Tibial nerve (tissue), 4 donors: ENCODE measurements around the gene CREBRF.

Experiments
- EP300 ChIP-seq, 2 donors: sonication (generic); formaldehyde crosslinking; IDR thresholded peaks; one replicate each; pipeline ENCODE4 v1.6.1; 2017; ENCODE audit warnings: antibody characterized with exemption in 2 of 2, mild to moderate bottlenecking in 1 of 2
- POLR2A ChIP-seq, 2 donors: fragments of 450-650 bp; IDR thresholded peaks; one replicate each; pipeline ENCODE4 v1.6.1; 2017; ENCODE audit warnings: antibody characterized with exemption in 2 of 2, mild to moderate bottlenecking in 2 of 2, moderate library complexity in 2 of 2
- TF ChIP-seq, protein P1 (sequence below), 5 experiments: fragments of 200-600 bp in 3 of 5; fragments of 450-650 bp in 2 of 5; sonication (generic) in 3 of 5; IDR thresholded peaks; one replicate each; pipeline ENCODE4 v1.5.1; 2016 to 2019; ENCODE audit warnings: antibody characterized with exemption in 5 of 5, mild to moderate bottlenecking in 3 of 5, moderate library complexity in 2 of 5

DNA sequence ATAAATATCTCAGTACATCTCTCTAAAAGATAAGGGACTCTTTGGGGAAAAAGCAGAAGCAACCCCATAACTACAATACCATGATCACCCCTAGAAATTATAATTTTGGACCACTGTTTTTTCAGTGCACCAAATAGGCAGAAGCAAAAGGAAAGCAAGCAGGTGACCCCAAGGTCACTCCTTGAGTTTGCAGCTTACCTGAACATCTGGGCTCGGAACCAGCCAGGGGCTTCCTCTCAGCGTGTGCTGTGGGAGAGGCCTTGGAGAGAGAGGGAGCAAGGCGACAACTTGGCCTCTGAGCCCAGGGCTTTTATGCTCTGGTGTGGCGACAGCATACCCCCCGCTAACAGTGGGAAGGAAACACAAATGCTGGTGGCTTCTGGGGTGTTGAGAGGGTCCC, 105.0 kb downstream of the CREBRF start:
- no peak for TF ChIP-seq POLR2A (IDR thresholded peaks at IDR 0.05)
- TF ChIP-seq, protein P1, sequence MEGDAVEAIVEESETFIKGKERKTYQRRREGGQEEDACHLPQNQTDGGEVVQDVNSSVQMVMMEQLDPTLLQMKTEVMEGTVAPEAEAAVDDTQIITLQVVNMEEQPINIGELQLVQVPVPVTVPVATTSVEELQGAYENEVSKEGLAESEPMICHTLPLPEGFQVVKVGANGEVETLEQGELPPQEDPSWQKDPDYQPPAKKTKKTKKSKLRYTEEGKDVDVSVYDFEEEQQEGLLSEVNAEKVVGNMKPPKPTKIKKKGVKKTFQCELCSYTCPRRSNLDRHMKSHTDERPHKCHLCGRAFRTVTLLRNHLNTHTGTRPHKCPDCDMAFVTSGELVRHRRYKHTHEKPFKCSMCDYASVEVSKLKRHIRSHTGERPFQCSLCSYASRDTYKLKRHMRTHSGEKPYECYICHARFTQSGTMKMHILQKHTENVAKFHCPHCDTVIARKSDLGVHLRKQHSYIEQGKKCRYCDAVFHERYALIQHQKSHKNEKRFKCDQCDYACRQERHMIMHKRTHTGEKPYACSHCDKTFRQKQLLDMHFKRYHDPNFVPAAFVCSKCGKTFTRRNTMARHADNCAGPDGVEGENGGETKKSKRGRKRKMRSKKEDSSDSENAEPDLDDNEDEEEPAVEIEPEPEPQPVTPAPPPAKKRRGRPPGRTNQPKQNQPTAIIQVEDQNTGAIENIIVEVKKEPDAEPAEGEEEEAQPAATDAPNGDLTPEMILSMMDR (IDR thresholded peaks at IDR 0.05) = no peak
- TF ChIP-seq EP300 (IDR thresholded peaks at IDR 0.05) = no peak
